ENCODE measurements around the gene CFAP74.

- TF ChIP-seq POLR2A (IDR thresholded peaks at IDR 0.05) (no peak), CTCF (IDR thresholded peaks at IDR 0.05) (no peak)
Measured at GRCh38 chr1:1963570-1963969, 40.0 kb downstream of the CFAP74 start.
